IPS-18a (cell line): Measurements from ENCODE around the gene HS3ST4.
A peak's percentile ranks its signal among the peaks of the same experiment; 100 is the strongest.

Source experiments
- H3K27ac ChIP-seq: one replicate; pipeline ENCODE4 v1.5.1; 2013; ENCODE audit warnings: low read length
- H3K27me3 ChIP-seq: one replicate; pipeline ENCODE4 v1.6.1; 2013; ENCODE audit warnings: mild to moderate bottlenecking, low read length; ENCODE audit not compliant: control insufficient read depth, insufficient read depth
- H3K36me3 ChIP-seq: one replicate; pipeline ENCODE4 v1.6.1; 2013; ENCODE audit warnings: low read depth, low read length; ENCODE audit not compliant: control insufficient read depth
- H3K4me1 ChIP-seq: one replicate; pipeline ENCODE4 v1.6.1; 2013; ENCODE audit warnings: low read depth, low read length; ENCODE audit not compliant: control insufficient read depth
- H3K4me3 ChIP-seq: one replicate; pipeline ENCODE4 v1.5.1; 2013; ENCODE audit warnings: low read length
- H3K9ac ChIP-seq: one replicate; pipeline ENCODE4 v1.6.1; 2013; ENCODE audit warnings: mild to moderate bottlenecking, low read length, moderate library complexity
- H3K9me3 ChIP-seq: one replicate; pipeline ENCODE4 v1.6.1; 2013; ENCODE audit warnings: low read depth, low read length; ENCODE audit not compliant: control insufficient read depth

Gene HS3ST4

DNA sequence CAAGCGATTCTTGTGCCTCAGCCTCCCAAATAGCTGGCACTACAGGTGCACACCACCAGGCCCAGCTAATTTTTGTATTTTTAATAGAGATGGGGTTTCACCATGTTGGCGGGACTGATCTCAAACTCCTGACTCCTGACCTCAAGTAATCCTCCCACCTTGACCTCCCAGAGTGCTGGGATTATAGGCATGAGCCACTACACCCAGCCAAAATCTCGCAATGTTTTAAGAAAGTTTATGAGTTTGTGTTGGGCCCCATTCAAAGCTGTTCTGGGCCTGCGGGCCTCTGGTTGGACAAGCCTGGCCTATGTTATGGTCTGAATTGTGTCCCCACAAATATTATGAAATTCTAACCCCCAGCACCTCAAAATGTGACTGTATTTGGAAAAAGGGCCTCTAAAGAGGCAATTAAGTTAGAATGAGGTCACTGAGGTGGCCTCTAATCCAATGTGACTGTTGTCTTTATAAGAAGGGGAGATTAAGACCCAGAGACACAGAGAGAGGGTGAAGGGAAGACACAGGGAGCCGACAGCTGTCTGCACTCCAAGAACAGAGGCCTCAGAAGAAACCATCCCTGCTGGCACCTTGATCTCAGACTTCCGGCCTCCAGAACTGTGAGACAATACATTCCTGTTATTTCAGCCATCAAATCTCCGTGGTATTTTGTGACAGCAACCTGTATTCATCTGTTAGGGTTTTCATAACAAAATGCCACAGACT is 469.9 kb downstream of the HS3ST4 start:
- no peaks in the 10 kb centered on the region for H3K27me3 ChIP-seq
- no peak overlapping the region for H3K27ac ChIP-seq
- no peaks in the 10 kb centered on the region for H3K9me3 ChIP-seq
- no peaks in the 10 kb centered on the region for H3K36me3 ChIP-seq
- no peak overlapping the region for H3K4me3 ChIP-seq
- H3K4me1 ChIP-seq, result no peaks in the 10 kb centered on the region
- H3K9ac ChIP-seq, result no peak overlapping the region

- Histone ChIP-seq H3K9me3 (no peaks in the 10 kb centered on the region), H3K9ac (no peak overlapping the region), H3K36me3 (no peaks in the 10 kb centered on the region), H3K27ac (no peak overlapping the region), H3K4me1 (no peaks in the 10 kb centered on the region), H3K27me3 (no peaks in the 10 kb centered on the region), H3K4me3 (no peak overlapping the region)
Measured at GRCh38 chr16:26169473-26169872, 477.7 kb downstream of the HS3ST4 start.

DNA sequence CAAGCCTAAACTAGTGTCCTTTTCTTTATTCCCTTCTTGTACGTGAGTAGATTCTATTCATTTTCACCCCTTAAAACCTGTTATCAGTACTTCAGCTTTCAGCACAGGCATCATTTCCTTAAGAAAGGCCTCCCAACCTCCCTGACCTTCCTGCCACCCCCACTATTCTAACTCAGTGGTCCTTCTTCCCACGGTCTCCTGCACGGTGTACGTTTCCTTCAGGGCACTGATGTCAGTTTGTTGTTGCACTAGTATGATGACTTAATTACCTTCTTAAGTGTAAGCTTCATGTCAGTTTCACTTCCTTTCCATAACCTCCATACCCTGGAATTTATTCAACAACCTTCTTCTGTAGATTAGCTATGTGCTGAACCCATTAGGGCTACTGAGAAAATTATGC is 484.2 kb downstream of the HS3ST4 start:
- peaks cover 5% of the 10 kb centered on the region for H3K9me3 ChIP-seq
- no peak overlapping the region for H3K27ac ChIP-seq
- H3K36me3 ChIP-seq, result no peaks in the 10 kb centered on the region
- H3K4me1 ChIP-seq, result peaks cover 36% of the 10 kb centered on the region
- H3K27me3 ChIP-seq, result no peaks in the 10 kb centered on the region
- H3K4me3 ChIP-seq, result no peak overlapping the region
- H3K9ac ChIP-seq, result no peak overlapping the region

DNA sequence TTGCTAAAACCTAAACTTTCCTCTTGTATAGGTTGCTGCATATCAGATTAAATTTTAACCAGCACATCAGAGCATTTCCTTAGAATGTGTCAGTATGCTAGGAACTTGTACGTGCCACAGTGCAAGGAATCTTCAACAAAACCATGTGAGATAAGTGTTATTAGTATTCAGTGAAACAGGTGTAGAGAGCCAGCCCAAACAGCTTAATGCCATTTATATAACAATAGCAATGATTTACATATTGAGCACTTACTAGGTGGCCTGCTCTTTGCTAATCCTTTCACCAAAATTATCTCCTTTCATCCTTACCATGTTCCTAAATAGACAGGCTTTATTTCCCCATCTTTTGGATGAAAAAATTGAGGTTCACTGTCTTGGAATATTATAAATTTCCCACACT is 485.7 kb downstream of the HS3ST4 start:
- Histone ChIP-seq H3K4me3 (peak overlapping the region; percentile 5), H3K36me3 (no peaks in the 10 kb centered on the region), H3K9ac (no peak overlapping the region), H3K9me3 (peaks cover 9% of the 10 kb centered on the region), H3K4me1 (peaks cover 36% of the 10 kb centered on the region), H3K27me3 (no peaks in the 10 kb centered on the region), H3K27ac (no peak overlapping the region)

- peaks cover 9% of the 10 kb centered on the region for H3K9me3 ChIP-seq
- H3K27me3 ChIP-seq, result no peaks in the 10 kb centered on the region
- no peak overlapping the region for H3K4me3 ChIP-seq
- H3K9ac ChIP-seq, result no peak overlapping the region
- no peak overlapping the region for H3K27ac ChIP-seq
- H3K36me3 ChIP-seq, result no peaks in the 10 kb centered on the region
- peaks cover 36% of the 10 kb centered on the region for H3K4me1 ChIP-seq
Measured at GRCh38 chr16:26178298-26178697, 486.5 kb downstream of the HS3ST4 start.

DNA sequence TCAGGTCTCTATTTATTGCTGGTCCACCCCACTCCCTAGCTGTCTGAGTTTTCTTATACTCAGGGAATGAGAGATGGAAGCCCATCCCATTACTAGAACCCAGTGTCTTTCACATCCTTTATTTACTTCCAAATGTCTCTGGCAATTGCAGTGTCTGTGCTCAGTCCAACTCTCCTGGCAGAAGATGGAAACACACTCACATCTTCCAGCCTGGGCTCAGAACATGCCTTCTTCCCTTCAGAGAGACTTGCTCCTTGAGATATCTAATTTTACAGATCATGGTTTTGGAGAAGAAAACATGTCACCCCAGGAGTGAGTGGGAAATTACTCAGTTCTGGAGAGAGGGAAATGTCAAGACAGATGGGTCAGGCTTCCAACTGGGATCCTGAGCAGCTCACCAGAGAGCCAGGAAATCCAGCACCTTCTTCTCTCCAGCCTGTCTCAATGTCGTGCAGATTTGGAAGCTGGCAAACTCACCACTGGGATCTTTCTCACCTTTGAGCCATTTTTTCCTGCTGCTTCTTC is 494.4 kb downstream of the HS3ST4 start:
- no peaks in the 10 kb centered on the region for H3K27me3 ChIP-seq

More for the DNA sequence above, 494.4 kb downstream of the HS3ST4 start:
- H3K9ac ChIP-seq, result no peak overlapping the region
- no peak overlapping the region for H3K4me3 ChIP-seq
- no peaks in the 10 kb centered on the region for H3K4me1 ChIP-seq
- H3K36me3 ChIP-seq, result no peaks in the 10 kb centered on the region
- H3K27ac ChIP-seq, result no peak overlapping the region
- H3K9me3 ChIP-seq, result peaks cover 4% of the 10 kb centered on the region
